Left ventricle myocardium inferior (tissue), 1 donor: ENCODE results near the gene LDLRAD4. TPM values are rescaled to one million over a fixed set of nuclear protein-coding genes. Genes with fewer than 3 reads are reported as not detected.

Experiments
- DNase-seq: peaks from one replicate; pipeline ENCODE4 v3.0.0-alpha.2; 2020
- H3K27ac ChIP-seq: fragments of 200-600 bp; replicated peaks from 2 replicates; pipeline ENCODE4 v1.8.0; 2021
- H3K27me3 ChIP-seq: fragments of 200-600 bp; 2 replicates; pipeline ENCODE4 v1.8.0; 2021; ENCODE audit warnings: low read depth
- H3K36me3 ChIP-seq: fragments of 200-600 bp; 2 replicates; pipeline ENCODE4 v1.8.0; 2021
- H3K4me1 ChIP-seq: fragments of 200-600 bp; 2 replicates; pipeline ENCODE4 v1.8.0; 2021
- H3K4me3 ChIP-seq: fragments of 200-600 bp; 2 replicates; pipeline ENCODE4 v1.8.0; 2021; ENCODE audit warnings: mild to moderate bottlenecking, moderate library complexity
- H3K9me3 ChIP-seq: fragments of 200-600 bp; replicated peaks from 2 replicates; pipeline ENCODE4 v1.8.0; 2021
- CTCF ChIP-seq: fragments of 200-600 bp; IDR thresholded peaks from 2 replicates; pipeline ENCODE4 v1.8.0; 2021; ENCODE audit warnings: antibody characterized with exemption, mild to moderate bottlenecking, borderline replicate concordance
- intact Hi-C: fragments of 100-400 bp; cut with micrococcal nuclease; formaldehyde crosslinking; loops from one replicate; pipeline ENCODE4 v1.11.0; 2022
- total RNA-seq: library from RNA; stranded (reverse); fragmentation: NEBNext Ultra II Directional; extraction: Animal tissue kit (Norgen Biotek cat#: 25700); gene quantifications from one replicate; pipeline ENCODE4 v1.2.1, GENCODE V29; 2021
- donor health status: DM: no; HTN: yes; CAD: no; lungs with severe emphysema.

LDLRAD4 gene
- total RNA-seq, 1 donor from 2014 or later = 43.3 TPM

- intact Hi-C loops = no loop called here
- Histone ChIP-seq H3K27ac (no peak overlapping the region), H3K9me3 (no peaks in the 10 kb centered on the region), H3K36me3 (peaks cover 4% of the 10 kb centered on the region), H3K4me1 (peaks cover 63% of the 10 kb centered on the region), H3K27me3 (no peaks in the 10 kb centered on the region), H3K4me3 (no peak overlapping the region)
- TF ChIP-seq CTCF = no peak
- no peak for DNase-seq
Measured at GRCh38 chr18:13616525-13617035, 398.0 kb downstream of the LDLRAD4 start.

GRCh38 chr18:13617826-13618515, 399.4 kb downstream of the LDLRAD4 start:
- no peak for DNase-seq
- TF ChIP-seq CTCF = no peak
- peaks cover 49% of the 10 kb centered on the region for H3K4me1 ChIP-seq
- H3K4me3 ChIP-seq = no peak overlapping the region
- H3K36me3 ChIP-seq = peaks cover 4% of the 10 kb centered on the region
- intact Hi-C loops = no loop called here
- no peaks in the 10 kb centered on the region for H3K27me3 ChIP-seq
- H3K9me3 ChIP-seq = no peaks in the 10 kb centered on the region
- H3K27ac ChIP-seq = no peak overlapping the region

- no peak for TF ChIP-seq CTCF
- Histone ChIP-seq H3K9me3 (no peaks in the 10 kb centered on the region), H3K4me1 (peaks cover 40% of the 10 kb centered on the region), H3K4me3 (no peak overlapping the region), H3K27me3 (no peaks in the 10 kb centered on the region), H3K27ac (no peak overlapping the region), H3K36me3 (peaks cover 4% of the 10 kb centered on the region)
- intact Hi-C loops = no loop called here
- no peak for DNase-seq
Measured at GRCh38 chr18:13618760-13619438, 400.3 kb downstream of the LDLRAD4 start.

- TF ChIP-seq CTCF = no peak
- Histone ChIP-seq H3K4me1 (peaks cover 32% of the 10 kb centered on the region), H3K36me3 (peaks cover 4% of the 10 kb centered on the region), H3K27me3 (no peaks in the 10 kb centered on the region), H3K27ac (no peak overlapping the region), H3K4me3 (no peak overlapping the region), H3K9me3 (no peaks in the 10 kb centered on the region)
- no peak for DNase-seq
- intact Hi-C loops = no loop called here
Measured at GRCh38 chr18:13619505-13620205, 401.1 kb downstream of the LDLRAD4 start.

- DNase-seq = no peak
- intact Hi-C loops = no loop called here
Measured at GRCh38 chr18:13620206-13620672, 401.7 kb downstream of the LDLRAD4 start.

More at GRCh38 chr18:13620206-13620672, 401.7 kb downstream of the LDLRAD4 start:
- Histone ChIP-seq H3K27me3 (no peaks in the 10 kb centered on the region), H3K4me3 (no peak overlapping the region), H3K27ac (no peak overlapping the region), H3K36me3 (peaks cover 4% of the 10 kb centered on the region), H3K9me3 (no peaks in the 10 kb centered on the region), H3K4me1 (peaks cover 26% of the 10 kb centered on the region)
- TF ChIP-seq CTCF = no peak
